Activated CD4-positive, alpha-beta T cell treated with anti-CD3 and anti-CD28 coated beads, Interleukin-2, Interleukin-4, amounts not matched to agents 100 ng/mL and 50 ng/mL, durations not matched to agents 16 hours and 8 hours (primary cell): ENCODE data around the gene UXT.
A peak's percentile ranks its signal among the peaks of the same experiment; 100 is the strongest.
"Not testable (repeated sequence)": the region's sequence is repeated elsewhere in the genome, so short reads cannot be mapped to it uniquely, and the experiment has no call there.

Experiments
- DNase-seq: peaks from one replicate; pipeline ENCODE4 v3.0.0-alpha.2; 2020; ENCODE audit warnings: low spot score

The UXT gene

GRCh38 chrX:47658684-47659420 lies at the start of gene UXT:
Gene UXT, minus strand, starts transcription at chrX:47659180. Its CDS starts 253 bp downstream, at chrX:47658927.
- peak; percentile 93 for DNase-seq

- DNase-seq, result no peak
Measured at GRCh38 chrX:47707031-47707780, 48.2 kb upstream of the UXT start.

- peak; percentile 5 for DNase-seq
Measured at GRCh38 chrX:47706575-47706974, 47.6 kb upstream of the UXT start.

- no peak for DNase-seq
Measured at GRCh38 chrX:47704736-47705135, 45.8 kb upstream of the UXT start.

- no peak for DNase-seq
Measured at GRCh38 chrX:47697181-47697580, 38.2 kb upstream of the UXT start.

- no peak for DNase-seq
Measured at GRCh38 chrX:47690175-47690574, 31.2 kb upstream of the UXT start.

- no peak for DNase-seq
Measured at GRCh38 chrX:47687263-47687662, 28.3 kb upstream of the UXT start.

- DNase-seq, result no peak
Measured at GRCh38 chrX:47683829-47684205, 24.8 kb upstream of the UXT start.

GRCh38 chrX:47683184-47683828 lies 24.3 kb upstream of the UXT start:
- DNase-seq, result no peak

- not testable (repeated sequence) for DNase-seq
Measured at GRCh38 chrX:47675959-47676859, 17.2 kb upstream of the UXT start.

GRCh38 chrX:47674776-47675175 lies 15.8 kb upstream of the UXT start:
- DNase-seq, result no peak

GRCh38 chrX:47665797-47666196 lies 6.8 kb upstream of the UXT start:
- DNase-seq, result not testable (repeated sequence)

- no peak for DNase-seq
Measured at GRCh38 chrX:47664737-47665136, 5.8 kb upstream of the UXT start.

- peak; percentile 83 for DNase-seq
Measured at GRCh38 chrX:47662144-47662657, 3.2 kb upstream of the UXT start.

- no peak for DNase-seq
Measured at GRCh38 chrX:47661539-47661938, 2.6 kb upstream of the UXT start.

- DNase-seq, result no peak
Measured at GRCh38 chrX:47659421-47659726, 394 bp upstream of the UXT start.

GRCh38 chrX:47658301-47658683 lies 688 bp downstream of the UXT start:
- DNase-seq, result no peak

GRCh38 chrX:47651043-47651905 lies 7.7 kb downstream of the UXT start:
- no peak for DNase-seq

- DNase-seq, result peak; percentile 91
Measured at GRCh38 chrX:47650164-47651042, 8.6 kb downstream of the UXT start, which contains the start of gene ELK1. Gene ELK1, minus strand, starts transcription at chrX:47650563. Its CDS starts 9,122 bp downstream, at chrX:47641441.

GRCh38 chrX:47649781-47650163 lies 9.2 kb downstream of the UXT start:
- no peak for DNase-seq
